Gastrocnemius medialis (tissue), 4 donors: ENCODE data around the gene DRG1. TPM values are rescaled to one million over a fixed set of nuclear protein-coding genes. Genes with fewer than 3 reads are reported as not detected.

Source experiments
- ATAC-seq, 2 donors: fragments of 150-250 bp; one replicate each; pipeline ENCODE4 v1.9.1; 2016
- DNase-seq, 2 donors: peaks; one replicate each; pipeline ENCODE4 v3.0.0-alpha.2; 2019
- H3K27ac ChIP-seq, 4 donors: fragments of 200-600 bp; sonication (generic); 1 replicate in 1 of 4; 2 replicates in 3 of 4; pipeline ENCODE4 v1.5.1; 2016 to 2018; ENCODE audit warnings: mild to moderate bottlenecking in 2 of 4, moderate library complexity in 1 of 4
- H3K27me3 ChIP-seq, 3 donors: fragments of 200-600 bp; sonication (generic) in 2 of 3; 1 replicate in 1 of 3; 2 replicates in 2 of 3; pipeline versions ENCODE4 v1.5.1 to v1.6.0; 2016 to 2019; ENCODE audit warnings: mild to moderate bottlenecking in 1 of 3, moderate library complexity in 1 of 3
- H3K36me3 ChIP-seq, 2 donors: fragments of 200-600 bp; sonication (generic) in 1 of 2; one replicate each; pipeline ENCODE4 v1.5.1; 2017 to 2018
- H3K4me1 ChIP-seq, 2 donors: fragments of 200-600 bp; sonication (generic) in 1 of 2; one replicate each; pipeline ENCODE4 v1.5.1; 2016 to 2017; ENCODE audit warnings: mild to moderate bottlenecking in 2 of 2
- H3K4me3 ChIP-seq, 4 donors: fragments of 200-600 bp; sonication (generic) in 3 of 4; 1 replicate in 1 of 4; 2 replicates in 3 of 4; pipeline ENCODE4 v1.5.1; 2016 to 2019; ENCODE audit warnings: mild to moderate bottlenecking in 2 of 4
- H3K9me3 ChIP-seq, 3 donors: fragments of 200-600 bp; sonication (generic) in 2 of 3; 1 replicate in 1 of 3; 2 replicates in 2 of 3; pipeline ENCODE4 v1.5.1; 2016 to 2019
- POLR2A ChIP-seq, 2 donors: fragments of 450-650 bp; IDR thresholded peaks; one replicate each; pipeline ENCODE4 v1.6.1; 2017; ENCODE audit warnings: antibody characterized with exemption in 2 of 2, mild to moderate bottlenecking in 2 of 2, moderate library complexity in 2 of 2
- in situ Hi-C, 4 donors: fragments of 200-750 bp; cut with MboI; loops; one replicate each; pipeline versions ENCODE4 v1.15.0 to v1.8.0; 2017; ENCODE audit warnings: low sequenced_read_pairs in 4 of 4
- intact Hi-C: fragments of 100-400 bp; cut with DNase I; formaldehyde crosslinking; loops from one replicate; pipeline ENCODE4 v1.15.1; 2023; ENCODE audit warnings: low total_unique reads
- total RNA-seq, 4 donors: library from RNA; depleted of rRNA; stranded (reverse); fragments of >200 nt; gene quantifications; one replicate each; pipeline versions ENCODE4 v1.1.0 to v1.2.3, GENCODE V29; 2016
- TF ChIP-seq, protein P1 (sequence below), 5 experiments: fragments of 450-650 bp in 3 of 5; fragments of 200-600 bp in 2 of 5; sonication (generic) in 2 of 5; IDR thresholded peaks in 4 of 5; conservative IDR thresholded peaks in 1 of 5; 1 replicate in 4 of 5; 2 replicates in 1 of 5; pipeline ENCODE4 v1.5.1; 2016 to 2019; ENCODE audit warnings: antibody characterized with exemption in 5 of 5, mild to moderate bottlenecking in 3 of 5, moderate library complexity in 3 of 5

DRG1 gene
- total RNA-seq, 4 donors from 2014 or later: 117 to 136 (median 127) TPM

DNA sequence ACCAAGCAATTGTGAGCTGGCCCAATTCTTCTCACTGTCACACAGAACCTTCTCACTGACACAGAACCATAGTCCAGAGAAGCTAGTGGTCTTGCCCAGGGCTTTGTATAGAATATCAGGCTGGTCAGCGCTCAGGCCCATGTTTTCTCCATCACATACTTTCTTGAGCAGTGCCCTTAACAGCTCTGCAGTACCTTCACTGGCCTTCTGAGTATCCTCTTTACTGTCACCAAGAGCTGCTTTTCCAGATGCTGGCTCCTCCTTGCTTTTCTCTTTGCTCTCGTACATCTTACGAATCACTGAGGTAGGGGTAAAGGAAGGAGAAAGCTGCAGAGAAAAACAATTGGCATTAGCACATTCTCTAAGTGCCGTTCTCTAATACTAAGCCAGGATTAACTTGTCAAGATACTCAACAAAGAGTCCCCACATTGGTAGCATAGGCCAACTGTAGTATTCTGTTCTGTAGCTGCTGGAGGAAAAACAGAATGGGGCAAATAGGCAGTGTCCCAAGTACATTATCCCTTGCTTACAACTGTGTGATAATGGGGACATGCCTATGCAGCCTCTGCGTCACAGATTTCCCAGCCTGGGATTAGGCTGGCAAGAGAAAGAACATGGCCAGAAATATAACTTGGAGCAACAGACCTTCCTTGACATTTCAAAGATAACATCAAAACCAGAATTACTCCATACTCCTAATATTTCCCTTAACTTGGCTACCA is 43.5 kb downstream of the DRG1 start:
- intact Hi-C loops: no loop called here
- Histone ChIP-seq H3K27ac (no peak overlapping the region), H3K9me3 (no peaks in the 10 kb centered on the region), H3K4me3 (no peak overlapping the region), H3K4me1 (peaks cover 0 to 8% of the 10 kb centered on the region in 2 donors), H3K27me3 (no peaks in the 10 kb centered on the region), H3K36me3 (peaks cover 0 to 77% of the 10 kb centered on the region in 2 donors)
- TF ChIP-seq POLR2A (IDR thresholded peaks at IDR 0.05): no peak
- TF ChIP-seq, protein P1, sequence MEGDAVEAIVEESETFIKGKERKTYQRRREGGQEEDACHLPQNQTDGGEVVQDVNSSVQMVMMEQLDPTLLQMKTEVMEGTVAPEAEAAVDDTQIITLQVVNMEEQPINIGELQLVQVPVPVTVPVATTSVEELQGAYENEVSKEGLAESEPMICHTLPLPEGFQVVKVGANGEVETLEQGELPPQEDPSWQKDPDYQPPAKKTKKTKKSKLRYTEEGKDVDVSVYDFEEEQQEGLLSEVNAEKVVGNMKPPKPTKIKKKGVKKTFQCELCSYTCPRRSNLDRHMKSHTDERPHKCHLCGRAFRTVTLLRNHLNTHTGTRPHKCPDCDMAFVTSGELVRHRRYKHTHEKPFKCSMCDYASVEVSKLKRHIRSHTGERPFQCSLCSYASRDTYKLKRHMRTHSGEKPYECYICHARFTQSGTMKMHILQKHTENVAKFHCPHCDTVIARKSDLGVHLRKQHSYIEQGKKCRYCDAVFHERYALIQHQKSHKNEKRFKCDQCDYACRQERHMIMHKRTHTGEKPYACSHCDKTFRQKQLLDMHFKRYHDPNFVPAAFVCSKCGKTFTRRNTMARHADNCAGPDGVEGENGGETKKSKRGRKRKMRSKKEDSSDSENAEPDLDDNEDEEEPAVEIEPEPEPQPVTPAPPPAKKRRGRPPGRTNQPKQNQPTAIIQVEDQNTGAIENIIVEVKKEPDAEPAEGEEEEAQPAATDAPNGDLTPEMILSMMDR (IDR thresholded peaks at IDR 0.05 in 4 of 5, conservative IDR thresholded peaks at IDR 0.05 in 1 of 5): no peak
- DNase-seq (no peak), ATAC-seq (no peak)
- in situ Hi-C loops: no loop called here

DNA sequence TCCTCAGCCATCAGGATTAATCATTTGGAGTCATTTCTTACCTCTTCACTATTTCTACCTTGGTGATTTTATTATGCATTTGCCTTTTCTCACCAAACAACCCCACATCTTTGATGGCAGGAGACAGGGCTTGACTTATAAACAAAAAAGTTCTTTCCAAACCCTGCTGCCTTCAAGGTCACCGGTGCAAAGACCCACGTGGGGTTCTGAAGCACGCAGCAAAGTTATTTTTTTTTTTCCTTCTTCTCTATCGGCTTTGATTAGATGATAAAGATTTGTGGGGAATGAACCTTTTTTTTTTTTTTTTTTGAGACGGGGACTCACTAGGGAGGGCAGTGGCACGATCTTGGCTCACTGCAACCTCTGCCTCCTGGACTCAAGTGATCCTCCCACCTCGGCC is 44.1 kb downstream of the DRG1 start:
- no peak for ATAC-seq
- in situ Hi-C loops: no loop called here
- H3K27me3 ChIP-seq: no peaks in the 10 kb centered on the region
- H3K4me1 ChIP-seq: peaks cover 0 to 14% of the 10 kb centered on the region in 2 donors
- H3K36me3 ChIP-seq: peaks cover 0 to 71% of the 10 kb centered on the region in 2 donors
- H3K9me3 ChIP-seq: no peaks in the 10 kb centered on the region
- DNase-seq: no peak
- intact Hi-C loops: no loop called here
- H3K4me3 ChIP-seq: no peak overlapping the region
- TF ChIP-seq, protein P1 (IDR thresholded peaks at IDR 0.05 in 4 of 5, conservative IDR thresholded peaks at IDR 0.05 in 1 of 5): no peak
- TF ChIP-seq POLR2A (IDR thresholded peaks at IDR 0.05): no peak
- no peak overlapping the region for H3K27ac ChIP-seq

DNA sequence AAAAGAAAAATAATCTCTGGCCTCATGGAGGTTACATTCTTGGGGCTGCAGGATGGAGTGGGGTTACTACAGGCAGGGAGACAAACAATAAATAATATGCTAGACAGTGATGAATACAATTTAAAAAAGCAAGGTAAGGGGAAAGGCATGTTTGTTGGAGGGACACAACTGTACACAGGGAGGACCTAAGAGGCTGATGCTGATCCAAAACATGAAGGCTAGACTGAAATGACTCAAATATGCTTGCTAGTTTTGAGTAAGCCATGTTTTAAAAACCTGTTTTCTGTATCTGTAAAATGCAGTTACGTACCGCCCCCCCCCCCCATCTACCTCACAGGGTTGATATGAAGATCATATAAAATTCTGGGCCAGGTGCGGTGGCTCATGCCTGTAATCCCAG is 46.2 kb downstream of the DRG1 start:
- in situ Hi-C loops: no loop called here
- ATAC-seq: no peak
- H3K27ac ChIP-seq: no peak overlapping the region
- intact Hi-C loops: no loop called here
- no peaks in the 10 kb centered on the region for H3K9me3 ChIP-seq
- H3K27me3 ChIP-seq: no peaks in the 10 kb centered on the region
- peaks cover 0 to 50% of the 10 kb centered on the region in 2 donors for H3K36me3 ChIP-seq
- no peak for DNase-seq
- TF ChIP-seq POLR2A (IDR thresholded peaks at IDR 0.05): no peak
- TF ChIP-seq, protein P1 (IDR thresholded peaks at IDR 0.05 in 4 of 5, conservative IDR thresholded peaks at IDR 0.05 in 1 of 5): no peak
- no peak overlapping the region for H3K4me3 ChIP-seq
- peaks cover 4 to 18% of the 10 kb centered on the region in 2 donors for H3K4me1 ChIP-seq

DNA sequence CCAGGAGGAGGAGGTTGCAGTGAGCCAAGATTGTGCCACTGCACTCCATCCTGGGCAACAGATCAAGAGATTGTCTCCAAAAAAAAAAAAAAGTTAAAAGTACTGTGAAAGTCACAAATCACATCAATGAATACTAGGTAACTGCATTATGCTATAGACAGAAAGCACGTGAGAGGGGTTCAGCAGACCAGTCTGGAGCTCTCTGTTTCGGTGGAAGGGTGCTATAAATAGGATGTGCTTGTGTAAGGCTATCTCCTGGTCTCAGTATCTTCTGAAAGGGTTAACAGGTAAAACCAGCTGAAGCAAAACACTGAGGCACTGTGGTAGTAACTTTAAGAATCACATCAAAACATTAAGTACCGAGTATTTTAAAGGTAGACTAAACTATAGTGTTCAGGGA is 46.8 kb downstream of the DRG1 start:
- no peak for TF ChIP-seq POLR2A (IDR thresholded peaks at IDR 0.05)
- TF ChIP-seq, protein P1 (IDR thresholded peaks at IDR 0.05 in 4 of 5, conservative IDR thresholded peaks at IDR 0.05 in 1 of 5): no peak
- no peaks in the 10 kb centered on the region for H3K27me3 ChIP-seq
- H3K4me3 ChIP-seq: no peak overlapping the region
- peaks cover 0 to 44% of the 10 kb centered on the region in 2 donors for H3K36me3 ChIP-seq
- no peak overlapping the region for H3K27ac ChIP-seq
- in situ Hi-C loops (no loop called here), intact Hi-C loops (no loop called here)
- H3K9me3 ChIP-seq: no peaks in the 10 kb centered on the region
- ATAC-seq: no peak
- no peak for DNase-seq
- H3K4me1 ChIP-seq: peaks cover 4 to 18% of the 10 kb centered on the region in 2 donors
